HG03060 (cell line): Measurements from ENCODE around the gene SEC24B.
A peak's percentile ranks its signal among the peaks of the same experiment; 100 is the strongest.
"Not testable (repeated sequence)": the region's sequence is repeated elsewhere in the genome, so short reads cannot be mapped to it uniquely, and the experiment has no call there.

ENCODE experiments used
- ATAC-seq: cut with Tn5 transposase; IDR thresholded peaks from one replicate; pipeline ENCODE4 v1.9.1; 2021; ENCODE audit warnings: low read depth, moderate number of reproducible peaks; ENCODE audit not compliant: unreplicated experiment

The SEC24B gene

GRCh38 chr4:109574443-109574850 is 140.8 kb downstream of the SEC24B start:
- no peak for ATAC-seq

DNA sequence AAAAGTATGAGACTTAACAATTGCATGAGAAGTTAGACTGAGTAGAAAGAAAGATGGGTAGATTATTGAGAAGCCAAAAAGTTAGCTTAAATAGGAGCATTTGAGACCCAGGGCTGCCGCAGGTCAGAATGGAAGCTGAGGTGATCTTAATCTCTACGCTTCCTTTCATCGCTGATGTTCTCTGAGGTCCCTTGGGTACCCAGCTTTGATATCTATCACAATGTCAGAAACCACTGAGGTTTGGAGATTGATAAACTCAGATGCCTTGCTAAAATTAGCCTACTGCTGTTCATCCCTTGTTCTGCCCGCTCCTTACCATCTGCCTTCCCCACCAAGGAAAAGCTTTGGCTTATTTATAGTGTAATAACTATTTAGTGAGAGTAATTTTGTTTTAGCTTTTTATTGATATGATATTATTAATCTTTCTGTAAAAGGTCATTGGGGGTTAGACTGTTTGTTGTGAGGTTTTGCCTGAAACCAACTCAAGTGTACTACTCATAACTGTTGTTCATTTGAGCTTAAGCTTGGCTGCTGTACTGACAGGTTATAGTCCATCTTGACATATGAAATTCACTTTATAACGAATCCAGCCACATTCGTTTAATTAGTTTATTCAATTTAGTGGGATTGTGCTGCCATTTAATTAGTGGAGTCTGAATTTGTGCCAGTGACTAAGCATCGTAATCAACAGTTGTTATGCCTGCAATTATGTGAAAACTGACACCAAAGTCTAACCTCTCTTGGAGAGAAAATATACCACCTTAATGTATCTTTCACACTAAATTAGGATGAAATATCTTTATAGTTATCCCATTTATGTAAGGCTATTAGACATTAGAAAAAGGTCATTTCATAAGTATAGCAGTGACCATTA is 141.6 kb downstream of the SEC24B start:
- no peak for ATAC-seq

DNA sequence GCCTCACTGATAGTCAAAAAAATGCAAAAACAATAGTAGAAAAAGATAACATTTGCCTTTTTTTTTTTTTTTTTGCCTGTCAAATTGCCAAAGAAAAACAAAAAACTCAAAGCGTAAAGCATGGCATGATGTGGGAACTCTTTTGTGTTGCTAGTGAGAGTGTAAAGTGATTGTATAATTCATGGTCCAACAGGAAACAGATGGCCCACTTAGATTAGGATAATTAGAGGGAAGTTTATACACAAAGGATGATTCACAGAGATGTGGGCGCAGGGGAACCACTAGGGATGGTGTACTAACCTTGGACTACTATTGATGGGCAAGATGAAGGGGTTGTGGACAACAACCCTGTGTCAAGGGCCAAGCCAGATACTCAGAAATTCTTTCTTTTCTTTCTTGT is 142.8 kb downstream of the SEC24B start:
- no peak for ATAC-seq

DNA sequence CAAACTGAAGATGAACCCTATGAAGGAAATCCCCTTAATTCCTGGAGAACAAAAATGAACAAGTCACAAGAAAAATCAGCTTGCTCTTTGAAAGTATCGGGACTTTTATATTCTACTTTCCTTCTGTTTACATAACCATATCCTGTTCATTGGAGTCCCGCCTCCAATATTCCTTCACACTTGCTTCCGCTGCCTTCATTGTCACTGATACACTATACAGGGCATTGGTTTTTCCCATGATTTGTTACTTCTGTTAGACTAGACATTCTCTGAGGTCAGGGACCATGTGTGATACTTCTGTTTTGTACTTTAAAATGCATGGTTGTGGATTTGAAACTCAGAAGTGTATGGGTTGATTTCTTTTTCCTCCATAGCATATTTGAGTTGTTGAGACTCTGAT is 145.2 kb downstream of the SEC24B start:
- ATAC-seq = no peak

DNA sequence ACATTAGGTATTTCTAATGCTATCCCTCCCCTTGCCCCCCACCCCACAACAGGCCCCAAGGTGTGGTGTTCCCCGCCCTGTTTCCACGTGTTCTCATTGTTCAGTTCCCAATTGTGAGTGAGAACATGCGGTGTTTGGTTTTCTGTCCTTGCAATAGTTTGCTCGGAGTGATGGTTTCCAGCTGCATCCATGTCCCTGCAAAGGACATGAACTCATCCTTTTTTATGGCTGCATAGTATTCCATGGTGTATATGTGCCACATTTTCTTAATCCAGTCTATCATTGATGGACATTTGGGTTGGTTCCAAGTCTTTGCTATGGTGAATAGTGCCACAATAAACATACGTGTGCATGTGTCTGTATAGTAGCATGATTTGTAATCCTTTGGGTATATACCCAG is 146.4 kb downstream of the SEC24B start:
- not testable (repeated sequence) for ATAC-seq

DNA sequence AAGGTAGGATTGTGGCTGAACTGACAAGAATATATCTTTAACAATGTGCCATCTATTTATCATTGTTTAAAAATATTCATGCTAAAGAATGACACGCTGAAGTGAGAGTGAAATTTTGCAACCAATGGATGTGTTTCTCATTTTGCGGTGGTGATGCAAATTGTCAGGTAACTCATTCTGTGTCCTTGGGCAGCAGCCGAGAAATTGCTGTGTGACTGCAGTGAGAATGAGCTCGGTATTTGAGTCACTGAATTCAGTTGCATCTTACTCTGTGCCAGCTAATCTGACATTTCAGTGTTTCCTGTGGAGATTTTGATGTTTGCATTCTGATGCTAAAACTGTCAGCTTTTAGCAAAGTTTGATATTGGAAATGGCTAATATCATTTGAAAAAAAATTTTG is 154.6 kb downstream of the SEC24B start:
- peak; percentile 93 for ATAC-seq

DNA sequence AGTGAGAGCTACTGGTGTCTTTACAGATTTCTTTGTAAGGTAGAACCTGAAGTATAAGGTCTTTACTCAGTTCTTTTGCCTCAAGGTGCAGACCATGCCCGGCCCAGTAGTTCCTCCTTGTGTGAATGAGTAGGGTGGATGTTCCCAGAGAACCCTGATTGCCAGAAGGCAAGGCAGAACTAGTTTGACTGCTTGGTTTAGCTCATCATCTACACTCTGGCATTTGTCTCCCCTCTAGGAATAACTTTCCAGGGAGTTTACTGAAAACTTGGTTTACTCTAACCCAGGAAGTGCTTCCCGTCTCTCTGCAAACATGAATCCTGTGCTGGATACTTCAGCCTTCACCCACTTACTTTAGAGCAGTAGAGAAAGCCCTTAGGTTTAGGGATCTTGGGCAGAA is 155.5 kb downstream of the SEC24B start:
- ATAC-seq = no peak

DNA sequence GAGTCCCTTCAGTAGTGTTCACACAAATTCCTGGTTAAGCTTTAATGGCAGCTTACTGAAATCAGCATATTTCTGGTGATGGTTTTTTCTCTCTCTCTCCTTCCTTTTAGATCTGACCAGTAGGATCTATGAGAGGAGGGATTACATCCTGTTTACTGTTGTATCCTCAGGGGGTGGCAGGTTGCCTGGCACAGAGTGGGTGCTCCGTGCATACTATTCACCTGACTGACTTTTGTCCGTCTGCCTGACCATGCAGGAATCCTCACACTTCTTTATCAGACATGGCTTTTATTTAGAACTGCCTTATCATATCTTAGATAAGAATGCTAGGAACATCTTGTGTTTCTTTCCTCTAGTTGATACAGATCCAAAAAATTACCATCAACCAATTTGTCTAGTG is 156.0 kb downstream of the SEC24B start:
- no peak for ATAC-seq
